SK-N-SH (cell line): ENCODE data around the gene ATP6V1G1.

Source experiments
- ELF1 ChIP-seq: IDR thresholded peaks from 2 replicates; pipeline ENCODE4 v1.4.0; 2012
- EZH2phosphoT487 ChIP-seq: fragments of 200-600 bp; sonication (generic); IDR thresholded peaks from 2 replicates; pipeline ENCODE4 v1.6.1; 2017; ENCODE audit warnings: low read depth, mixed run types, mild to moderate bottlenecking, antibody characterized with exemption, moderate library complexity, borderline replicate concordance
- FOXJ3 ChIP-seq: sonication (generic); formaldehyde crosslinking; IDR thresholded peaks from 2 replicates; pipeline ENCODE4 v1.5.1; 2020; ENCODE audit warnings: mild to moderate bottlenecking, missing genetic modification reagents
- NFIC ChIP-seq: IDR thresholded peaks from 2 replicates; pipeline ENCODE4 v1.4.0; 2012; ENCODE audit warnings: borderline replicate concordance
- POLR2AphosphoS5 ChIP-seq: IDR thresholded peaks from 2 replicates; pipeline ENCODE4 v1.6.1; 2012; ENCODE audit warnings: low read depth, low read length
- RAD21 ChIP-seq: IDR thresholded peaks from 2 replicates; pipeline ENCODE4 v1.6.1; 2012; ENCODE audit warnings: mild to moderate bottlenecking, low read length
- RFX5 ChIP-seq: IDR thresholded peaks from 2 replicates; pipeline ENCODE4 v1.6.1; 2012; ENCODE audit warnings: mild to moderate bottlenecking, improper control_type of control experiment, low read length
- RXRA ChIP-seq: IDR thresholded peaks from 2 replicates; pipeline ENCODE4 v1.4.0; 2012; ENCODE audit warnings: low read depth, mild to moderate bottlenecking, borderline replicate concordance
- SMC3 ChIP-seq: IDR thresholded peaks from 2 replicates; pipeline ENCODE4 v1.6.1; 2012; ENCODE audit warnings: low read depth, low read length, improper control_type of control experiment
- TAF1 ChIP-seq: IDR thresholded peaks from 2 replicates; pipeline ENCODE4 v1.6.1; 2012; ENCODE audit warnings: low read depth, mild to moderate bottlenecking, low read length, moderate library complexity, borderline replicate concordance
- TEAD4 ChIP-seq: IDR thresholded peaks from 2 replicates; pipeline ENCODE4 v1.4.0; 2012; ENCODE audit warnings: mild to moderate bottlenecking, borderline replicate concordance; ENCODE audit not compliant: insufficient read depth
- TF ChIP-seq, protein P1 (sequence below): fragments of 150-350 bp; IDR thresholded peaks from 2 replicates; pipeline ENCODE4 v1.6.1; 2016; ENCODE audit warnings: mild to moderate bottlenecking, low read depth, low read length
- TF ChIP-seq, protein P2 (sequence below): fragments of 200-600 bp; sonication (generic); IDR thresholded peaks from 2 replicates; pipeline ENCODE4 v1.6.1; 2017; ENCODE audit warnings: antibody characterized with exemption, mild to moderate bottlenecking, moderate library complexity
- TF ChIP-seq, protein P3 (sequence below): IDR thresholded peaks from 2 replicates; pipeline ENCODE4 v1.6.1; 2012; ENCODE audit warnings: mild to moderate bottlenecking, low read depth, low read length, moderate library complexity

DNA sequence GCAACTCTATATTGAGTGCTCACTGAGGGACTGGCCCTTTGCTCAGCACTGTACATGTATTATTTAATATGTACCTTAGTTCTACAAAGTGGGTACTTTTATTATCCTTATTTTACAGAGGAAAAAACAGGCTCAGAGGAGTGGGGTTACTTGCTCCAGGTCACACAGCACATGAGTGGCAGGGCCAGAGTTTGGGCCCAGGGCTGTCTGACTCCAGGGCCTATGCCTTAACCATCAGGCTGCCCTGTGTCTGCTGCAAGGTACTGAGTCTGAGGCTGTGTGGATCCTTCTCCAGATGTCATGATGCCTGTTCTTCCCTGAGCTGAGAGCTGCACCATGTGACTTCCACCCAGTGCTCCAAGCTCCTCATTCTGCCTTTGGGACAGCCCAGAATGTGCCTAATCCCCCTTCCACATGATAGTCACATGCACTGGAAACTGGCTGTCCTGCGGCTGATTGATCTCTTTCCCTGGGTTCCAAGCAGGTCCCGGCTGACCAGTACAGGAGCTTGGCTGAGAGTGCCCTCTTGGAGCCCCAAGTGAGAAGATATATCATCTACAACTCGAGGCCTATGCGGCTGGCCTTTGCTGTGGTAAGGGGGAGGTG is 38.9 kb downstream of the ATP6V1G1 start:
- TF ChIP-seq, protein P1, sequence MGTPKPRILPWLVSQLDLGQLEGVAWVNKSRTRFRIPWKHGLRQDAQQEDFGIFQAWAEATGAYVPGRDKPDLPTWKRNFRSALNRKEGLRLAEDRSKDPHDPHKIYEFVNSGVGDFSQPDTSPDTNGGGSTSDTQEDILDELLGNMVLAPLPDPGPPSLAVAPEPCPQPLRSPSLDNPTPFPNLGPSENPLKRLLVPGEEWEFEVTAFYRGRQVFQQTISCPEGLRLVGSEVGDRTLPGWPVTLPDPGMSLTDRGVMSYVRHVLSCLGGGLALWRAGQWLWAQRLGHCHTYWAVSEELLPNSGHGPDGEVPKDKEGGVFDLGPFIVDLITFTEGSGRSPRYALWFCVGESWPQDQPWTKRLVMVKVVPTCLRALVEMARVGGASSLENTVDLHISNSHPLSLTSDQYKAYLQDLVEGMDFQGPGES, result no peak
- TF ChIP-seq ELF1 (no peak), RFX5 (no peak), RXRA (no peak), EZH2phosphoT487 (no peak), TAF1 (no peak), TEAD4 (no peak), RAD21 (no peak), SMC3 (no peak), FOXJ3 (CRISPR knock-in tag) (no peak), POLR2AphosphoS5 (no peak), NFIC (no peak)
- TF ChIP-seq, protein P2, sequence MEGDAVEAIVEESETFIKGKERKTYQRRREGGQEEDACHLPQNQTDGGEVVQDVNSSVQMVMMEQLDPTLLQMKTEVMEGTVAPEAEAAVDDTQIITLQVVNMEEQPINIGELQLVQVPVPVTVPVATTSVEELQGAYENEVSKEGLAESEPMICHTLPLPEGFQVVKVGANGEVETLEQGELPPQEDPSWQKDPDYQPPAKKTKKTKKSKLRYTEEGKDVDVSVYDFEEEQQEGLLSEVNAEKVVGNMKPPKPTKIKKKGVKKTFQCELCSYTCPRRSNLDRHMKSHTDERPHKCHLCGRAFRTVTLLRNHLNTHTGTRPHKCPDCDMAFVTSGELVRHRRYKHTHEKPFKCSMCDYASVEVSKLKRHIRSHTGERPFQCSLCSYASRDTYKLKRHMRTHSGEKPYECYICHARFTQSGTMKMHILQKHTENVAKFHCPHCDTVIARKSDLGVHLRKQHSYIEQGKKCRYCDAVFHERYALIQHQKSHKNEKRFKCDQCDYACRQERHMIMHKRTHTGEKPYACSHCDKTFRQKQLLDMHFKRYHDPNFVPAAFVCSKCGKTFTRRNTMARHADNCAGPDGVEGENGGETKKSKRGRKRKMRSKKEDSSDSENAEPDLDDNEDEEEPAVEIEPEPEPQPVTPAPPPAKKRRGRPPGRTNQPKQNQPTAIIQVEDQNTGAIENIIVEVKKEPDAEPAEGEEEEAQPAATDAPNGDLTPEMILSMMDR, result no peak
- TF ChIP-seq, protein P3, sequence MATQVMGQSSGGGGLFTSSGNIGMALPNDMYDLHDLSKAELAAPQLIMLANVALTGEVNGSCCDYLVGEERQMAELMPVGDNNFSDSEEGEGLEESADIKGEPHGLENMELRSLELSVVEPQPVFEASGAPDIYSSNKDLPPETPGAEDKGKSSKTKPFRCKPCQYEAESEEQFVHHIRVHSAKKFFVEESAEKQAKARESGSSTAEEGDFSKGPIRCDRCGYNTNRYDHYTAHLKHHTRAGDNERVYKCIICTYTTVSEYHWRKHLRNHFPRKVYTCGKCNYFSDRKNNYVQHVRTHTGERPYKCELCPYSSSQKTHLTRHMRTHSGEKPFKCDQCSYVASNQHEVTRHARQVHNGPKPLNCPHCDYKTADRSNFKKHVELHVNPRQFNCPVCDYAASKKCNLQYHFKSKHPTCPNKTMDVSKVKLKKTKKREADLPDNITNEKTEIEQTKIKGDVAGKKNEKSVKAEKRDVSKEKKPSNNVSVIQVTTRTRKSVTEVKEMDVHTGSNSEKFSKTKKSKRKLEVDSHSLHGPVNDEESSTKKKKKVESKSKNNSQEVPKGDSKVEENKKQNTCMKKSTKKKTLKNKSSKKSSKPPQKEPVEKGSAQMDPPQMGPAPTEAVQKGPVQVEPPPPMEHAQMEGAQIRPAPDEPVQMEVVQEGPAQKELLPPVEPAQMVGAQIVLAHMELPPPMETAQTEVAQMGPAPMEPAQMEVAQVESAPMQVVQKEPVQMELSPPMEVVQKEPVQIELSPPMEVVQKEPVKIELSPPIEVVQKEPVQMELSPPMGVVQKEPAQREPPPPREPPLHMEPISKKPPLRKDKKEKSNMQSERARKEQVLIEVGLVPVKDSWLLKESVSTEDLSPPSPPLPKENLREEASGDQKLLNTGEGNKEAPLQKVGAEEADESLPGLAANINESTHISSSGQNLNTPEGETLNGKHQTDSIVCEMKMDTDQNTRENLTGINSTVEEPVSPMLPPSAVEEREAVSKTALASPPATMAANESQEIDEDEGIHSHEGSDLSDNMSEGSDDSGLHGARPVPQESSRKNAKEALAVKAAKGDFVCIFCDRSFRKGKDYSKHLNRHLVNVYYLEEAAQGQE, result no peak
